ENCODE measurements around the gene LBX1. TPM values are rescaled to one million over a fixed set of nuclear protein-coding genes. Genes with fewer than 3 reads are reported as not detected.

LBX1 gene
- total and polyA plus RNA-seq, 2 of the 4 experiments (the other 2 are of a cell fraction), result not detected

DNA sequence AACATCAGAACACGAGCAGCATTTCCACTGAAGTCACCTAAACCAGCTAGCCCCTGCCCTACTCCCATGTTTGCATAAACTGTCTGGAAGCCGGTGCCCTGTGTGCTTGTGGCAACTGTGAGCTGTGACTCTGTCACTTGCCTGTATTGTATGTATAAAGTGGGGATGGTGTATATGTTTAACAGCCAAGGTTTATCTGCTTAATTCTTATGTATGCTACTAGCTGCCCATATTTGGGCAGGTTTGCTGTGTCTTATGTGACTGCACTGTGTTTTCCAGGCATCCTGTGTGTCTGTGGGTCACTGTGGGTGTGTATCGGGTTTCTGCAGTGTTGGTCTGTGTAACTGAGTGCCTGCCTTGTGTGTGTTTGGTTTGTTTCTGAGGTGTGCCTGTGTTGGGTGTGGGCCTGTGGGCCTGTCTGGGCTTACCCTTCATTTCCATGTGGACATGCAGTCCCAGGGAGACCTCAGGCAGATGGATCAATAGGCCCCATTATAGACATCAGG lies 9.3 kb downstream of the LBX1 start:
- Histone ChIP-seq H4K5ac (ENCODE audit: low read depth, low read length) (no peak overlapping the region), H3K27me3 (ENCODE audit: control insufficient read depth, insufficient read depth, low read length) (peaks cover 97% of the 10 kb centered on the region), H4K20me1 (ENCODE audit: insufficient read depth, low read length) (peaks cover 16% of the 10 kb centered on the region; the same call in 1 of the 2 replicates), H3K4ac (ENCODE audit: low read depth, low read length) (no peak overlapping the region), H2BK15ac (ENCODE audit: low read depth, low read length) (no peak overlapping the region), H3K9me3 (ENCODE audit: control insufficient read depth, insufficient read depth, low read length) (peaks cover 12% of the 10 kb centered on the region), H3K36me3 (ENCODE audit: control insufficient read depth, insufficient read depth, low read length) (no peaks in the 10 kb centered on the region), H2AFZ (replicated peaks; ENCODE audit: low read length, poor library complexity) (no peak overlapping the region), H3K23ac (ENCODE audit: low read depth, low read length) (no peak overlapping the region), H3K79me1 (ENCODE audit: low read depth in 1 of 2, low read length in 2 of 2) (no peaks in the 10 kb centered on the region), H3K56ac (ENCODE audit: extremely low read depth, insufficient read depth, low read length) (no peak overlapping the region), H2BK20ac (ENCODE audit: low read depth, low read length) (no peak overlapping the region), H3K18ac (ENCODE audit: low read depth, low read length) (no peak overlapping the region), H4K91ac (ENCODE audit: insufficient read depth, low read depth, low read length) (no peak overlapping the region), H4K8ac (ENCODE audit: low read depth in 2 of 2, low read length in 2 of 2) (no peak overlapping the region), H3K27ac (ENCODE audit: insufficient read depth, low read length) (no peak overlapping the region), H3K14ac (replicated peaks; ENCODE audit: low read depth, low read length) (no peak overlapping the region), H2AK5ac (ENCODE audit: low read depth, low read length) (no peak overlapping the region), H3K4me2 (ENCODE audit: low read depth, low read length) (no peak overlapping the region), H2BK120ac (ENCODE audit: low read depth, low read length) (no peak overlapping the region), H2BK5ac (ENCODE audit: low read depth, low read length, poor library complexity, severe bottlenecking) (no peak overlapping the region), H3K4me3 (ENCODE audit: insufficient read depth, low read depth, low read length) (no peak overlapping the region), H3K9ac (ENCODE audit: low read depth, low read length) (no peak overlapping the region), H3K9me1 (ENCODE audit: insufficient read depth, low read length) (0 out of 2 replicates have a peak, but pooled peaks cover 5% of the 10 kb centered on the region), H2AK9ac (replicated peaks; ENCODE audit: low read depth, low read length, poor library complexity) (no peak overlapping the region), H3K4me1 (ENCODE audit: control insufficient read depth, insufficient read depth, low read length) (no peaks in the 10 kb centered on the region; the same call in 1 of the 2 replicates)
- TF ChIP-seq BHLHE40 (IDR thresholded peaks at IDR 0.05; ENCODE audit: low read depth, low read length) (no peak), MAZ (IDR thresholded peaks at IDR 0.05; ENCODE audit: borderline replicate concordance, low read depth, low read length) (no peak), FOS (IDR thresholded peaks at IDR 0.05; ENCODE audit: low read depth, low read length) (no peak), MXI1 (IDR thresholded peaks at IDR 0.05; ENCODE audit: borderline replicate concordance, low read depth, low read length) (no peak), POLR2A (IDR thresholded peaks at IDR 0.05; ENCODE audit: low read depth, low read length) (no peak), MAFK (IDR thresholded peaks at IDR 0.05; ENCODE audit: low read depth, low read length) (no peak), SMC3 (IDR thresholded peaks at IDR 0.05; ENCODE audit: low read depth, low read length) (no peak), NFE2L2 (IDR thresholded peaks at IDR 0.05; ENCODE audit: low read depth, low read length) (no peak)
- ChIA-PET POLR2A (ENCODE audit: unreplicated experiment) (no interaction called here), CTCF (no interaction called here)
- BruUV-seq (replicated peaks), result no TSS peak
- no peak for ATAC-seq (ENCODE audit: low read depth)
- WGBS, 2 experiments (ENCODE audit: extremely low coverage in 2 of 2, insufficient read length in 1 of 2), result 0% methylated on average over 1 of the region's 3 CpGs; no CpG with 5 or more reads in 1 of the 2 experiments
- in situ Hi-C loops (cut with MboI; ENCODE audit: low sequenced_read_pairs) (loop anchor here (10.0 kb wide), 1 partner anchor 225 kb away; no protein-coding TSS in a partner anchor), intact Hi-C loops (cut with micrococcal nuclease) (no loop called here), dilution Hi-C loops (cut with HindIII; ENCODE audit: low sequenced_read_pairs, unreplicated experiment) (no loop called here)
- no peak for DNase-seq

All from IMR-90 (cell line).